ENCODE data around the gene MAD2L1BP.
"Not testable (repeated sequence)": the region's sequence is repeated elsewhere in the genome, so short reads cannot be mapped to it uniquely, and the experiment has no call there.

MAD2L1BP gene

DNA sequence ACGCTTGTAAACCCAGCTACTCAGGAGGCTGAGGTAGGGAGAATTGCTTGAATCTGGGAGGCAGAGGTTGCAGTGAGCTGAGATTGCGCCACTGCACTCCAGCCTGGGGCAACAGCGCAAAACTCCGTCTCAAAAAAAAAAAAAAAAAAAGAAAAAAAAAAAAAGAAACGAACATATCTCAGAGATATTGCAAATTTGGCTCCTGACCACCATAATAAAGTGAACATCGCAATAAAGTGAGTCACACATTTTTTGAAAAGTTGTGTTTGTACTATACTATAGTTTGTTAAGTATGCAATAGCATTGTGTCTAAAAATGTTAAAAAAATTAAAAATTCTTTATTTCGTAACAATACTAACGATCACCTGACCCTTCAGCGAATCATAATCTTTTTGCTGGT lies 22.5 kb downstream of the MAD2L1BP start:
- ATAC-seq, result no peak
- TF ChIP-seq ZC3H10 (CRISPR knock-in tag; IDR thresholded peaks at IDR 0.05) (no peak), CSDC2 (CRISPR knock-in tag; IDR thresholded peaks at IDR 0.05) (no peak), RARB (CRISPR knock-in tag; IDR thresholded peaks at IDR 0.05) (no peak), GLIS3 (CRISPR knock-in tag; IDR thresholded peaks at IDR 0.05) (no peak), ZNF8 (CRISPR knock-in tag; IDR thresholded peaks at IDR 0.05) (no peak), OSR1 (CRISPR knock-in tag; IDR thresholded peaks at IDR 0.05) (no peak), ESRRG (CRISPR knock-in tag; IDR thresholded peaks at IDR 0.05) (no peak), ZFP30 (CRISPR knock-in tag; IDR thresholded peaks at IDR 0.05) (no peak), SNAI2 (CRISPR knock-in tag; IDR thresholded peaks at IDR 0.05) (no peak), ZNF565 (CRISPR knock-in tag; conservative IDR thresholded peaks at IDR 0.05; ENCODE audit: low read depth) (no peak), ZFP3 (CRISPR knock-in tag; IDR thresholded peaks at IDR 0.05) (no peak), TCF4 (CRISPR knock-in tag; IDR thresholded peaks at IDR 0.05; ENCODE audit: borderline replicate concordance) (no peak), TOX (CRISPR knock-in tag; IDR thresholded peaks at IDR 0.05; ENCODE audit: borderline replicate concordance) (no peak), PPARA (CRISPR knock-in tag; IDR thresholded peaks at IDR 0.05; ENCODE audit: borderline replicate concordance) (no peak), ZNF70 (CRISPR knock-in tag; IDR thresholded peaks at IDR 0.05) (no peak)
- TF ChIP-seq, protein P1, sequence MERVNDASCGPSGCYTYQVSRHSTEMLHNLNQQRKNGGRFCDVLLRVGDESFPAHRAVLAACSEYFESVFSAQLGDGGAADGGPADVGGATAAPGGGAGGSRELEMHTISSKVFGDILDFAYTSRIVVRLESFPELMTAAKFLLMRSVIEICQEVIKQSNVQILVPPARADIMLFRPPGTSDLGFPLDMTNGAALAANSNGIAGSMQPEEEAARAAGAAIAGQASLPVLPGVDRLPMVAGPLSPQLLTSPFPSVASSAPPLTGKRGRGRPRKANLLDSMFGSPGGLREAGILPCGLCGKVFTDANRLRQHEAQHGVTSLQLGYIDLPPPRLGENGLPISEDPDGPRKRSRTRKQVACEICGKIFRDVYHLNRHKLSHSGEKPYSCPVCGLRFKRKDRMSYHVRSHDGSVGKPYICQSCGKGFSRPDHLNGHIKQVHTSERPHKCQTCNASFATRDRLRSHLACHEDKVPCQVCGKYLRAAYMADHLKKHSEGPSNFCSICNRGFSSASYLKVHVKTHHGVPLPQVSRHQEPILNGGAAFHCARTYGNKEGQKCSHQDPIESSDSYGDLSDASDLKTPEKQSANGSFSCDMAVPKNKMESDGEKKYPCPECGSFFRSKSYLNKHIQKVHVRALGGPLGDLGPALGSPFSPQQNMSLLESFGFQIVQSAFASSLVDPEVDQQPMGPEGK (CRISPR knock-in tag; IDR thresholded peaks at IDR 0.05; ENCODE audit: borderline replicate concordance), result no peak
- TF ChIP-seq, protein P2, sequence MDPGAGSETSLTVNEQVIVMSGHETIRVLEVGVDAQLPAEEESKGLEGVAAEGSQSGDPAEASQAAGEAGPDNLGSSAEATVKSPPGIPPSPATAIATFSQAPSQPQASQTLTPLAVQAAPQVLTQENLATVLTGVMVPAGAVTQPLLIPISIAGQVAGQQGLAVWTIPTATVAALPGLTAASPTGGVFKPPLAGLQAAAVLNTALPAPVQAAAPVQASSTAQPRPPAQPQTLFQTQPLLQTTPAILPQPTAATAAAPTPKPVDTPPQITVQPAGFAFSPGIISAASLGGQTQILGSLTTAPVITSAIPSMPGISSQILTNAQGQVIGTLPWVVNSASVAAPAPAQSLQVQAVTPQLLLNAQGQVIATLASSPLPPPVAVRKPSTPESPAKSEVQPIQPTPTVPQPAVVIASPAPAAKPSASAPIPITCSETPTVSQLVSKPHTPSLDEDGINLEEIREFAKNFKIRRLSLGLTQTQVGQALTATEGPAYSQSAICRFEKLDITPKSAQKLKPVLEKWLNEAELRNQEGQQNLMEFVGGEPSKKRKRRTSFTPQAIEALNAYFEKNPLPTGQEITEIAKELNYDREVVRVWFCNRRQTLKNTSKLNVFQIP (CRISPR knock-in tag; IDR thresholded peaks at IDR 0.05; ENCODE audit: borderline replicate concordance, low read depth), result no peak
- TF ChIP-seq, protein P3, sequence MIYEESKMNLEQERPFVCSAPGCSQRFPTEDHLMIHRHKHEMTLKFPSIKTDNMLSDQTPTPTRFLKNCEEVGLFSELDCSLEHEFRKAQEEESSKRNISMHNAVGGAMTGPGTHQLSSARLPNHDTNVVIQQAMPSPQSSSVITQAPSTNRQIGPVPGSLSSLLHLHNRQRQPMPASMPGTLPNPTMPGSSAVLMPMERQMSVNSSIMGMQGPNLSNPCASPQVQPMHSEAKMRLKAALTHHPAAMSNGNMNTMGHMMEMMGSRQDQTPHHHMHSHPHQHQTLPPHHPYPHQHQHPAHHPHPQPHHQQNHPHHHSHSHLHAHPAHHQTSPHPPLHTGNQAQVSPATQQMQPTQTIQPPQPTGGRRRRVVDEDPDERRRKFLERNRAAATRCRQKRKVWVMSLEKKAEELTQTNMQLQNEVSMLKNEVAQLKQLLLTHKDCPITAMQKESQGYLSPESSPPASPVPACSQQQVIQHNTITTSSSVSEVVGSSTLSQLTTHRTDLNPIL (CRISPR knock-in tag; IDR thresholded peaks at IDR 0.05; ENCODE audit: low read depth), result no peak

DNA sequence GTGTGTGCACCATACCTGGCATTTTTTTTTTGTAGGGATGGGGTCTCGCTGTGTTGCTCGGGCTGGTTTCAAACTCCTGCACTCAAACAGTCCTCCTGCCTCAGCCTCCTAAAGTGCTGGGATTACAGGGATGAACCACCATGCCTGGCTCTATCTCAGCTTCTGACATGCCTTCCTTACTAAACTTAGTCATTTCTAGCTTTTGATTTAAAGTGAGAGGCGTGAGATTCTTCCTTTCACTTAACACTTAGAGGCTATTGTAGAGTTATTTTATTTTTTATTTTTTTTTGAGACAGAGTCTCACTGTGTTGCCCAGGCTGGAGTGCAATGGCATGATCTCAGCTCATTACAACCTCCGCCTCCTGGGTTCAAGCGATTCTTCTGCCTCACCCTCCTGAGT lies 27.3 kb downstream of the MAD2L1BP start:
- not testable (repeated sequence) for ATAC-seq

DNA sequence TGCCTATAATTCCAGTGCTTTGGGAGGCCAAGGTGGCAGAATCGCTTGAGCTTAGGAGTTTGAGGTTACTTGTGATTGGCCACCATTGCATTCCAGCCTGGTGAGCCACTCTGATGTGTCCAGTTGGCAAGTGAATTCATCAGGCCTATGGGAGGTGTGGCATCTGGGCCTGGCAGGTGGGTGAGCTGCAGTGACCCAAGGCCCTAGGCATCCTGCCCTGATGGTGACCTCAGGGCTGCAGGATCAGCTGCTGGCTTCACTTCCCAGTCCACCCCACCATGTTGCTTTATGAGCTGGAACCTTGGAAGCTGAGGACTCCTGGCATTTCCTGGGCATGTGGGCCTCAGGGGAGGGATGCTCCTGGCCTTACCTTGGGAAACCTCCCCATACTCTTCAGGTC lies 29.7 kb downstream of the MAD2L1BP start:
- no peak for TF ChIP-seq TOX (CRISPR knock-in tag; IDR thresholded peaks at IDR 0.05; ENCODE audit: borderline replicate concordance)
- TF ChIP-seq, protein P3 (CRISPR knock-in tag; IDR thresholded peaks at IDR 0.05; ENCODE audit: low read depth), result no peak
- no peak for ATAC-seq

DNA sequence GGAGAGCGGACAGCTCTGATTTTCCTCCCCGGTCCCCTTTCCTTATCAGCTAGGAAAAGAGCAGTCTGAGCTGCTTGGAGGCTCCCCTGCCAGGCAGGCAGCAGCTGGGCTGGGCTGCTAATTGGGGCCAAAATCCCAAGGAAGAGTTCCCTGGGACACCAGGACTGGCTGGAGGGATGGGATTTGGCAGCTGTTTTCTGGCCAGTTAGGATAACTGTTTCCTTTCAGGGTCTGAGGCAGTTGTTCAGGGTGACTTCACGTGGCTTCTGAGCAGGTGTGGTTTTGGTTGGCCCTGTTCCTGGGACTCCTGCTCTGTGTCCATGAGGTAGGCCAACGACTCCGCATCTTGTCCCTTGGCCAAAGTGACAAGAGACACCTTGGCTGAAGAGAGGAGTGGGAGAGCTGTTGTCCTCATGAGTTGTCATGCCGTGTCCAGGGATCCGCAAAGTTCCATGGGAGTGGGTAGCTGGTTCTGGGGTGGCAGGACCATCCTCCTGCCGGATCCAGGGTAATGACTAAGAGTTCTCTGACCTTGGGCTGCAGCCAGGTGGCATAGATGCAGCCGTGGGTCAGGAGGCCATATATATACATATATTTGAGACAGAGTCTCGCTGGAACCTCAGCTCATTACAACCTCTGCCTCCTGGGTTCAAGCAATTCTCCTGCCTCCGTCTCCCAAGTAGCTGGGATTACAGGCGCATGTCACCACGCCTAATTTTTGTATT lies 30.7 kb downstream of the MAD2L1BP start:
- TF ChIP-seq, protein P4, sequence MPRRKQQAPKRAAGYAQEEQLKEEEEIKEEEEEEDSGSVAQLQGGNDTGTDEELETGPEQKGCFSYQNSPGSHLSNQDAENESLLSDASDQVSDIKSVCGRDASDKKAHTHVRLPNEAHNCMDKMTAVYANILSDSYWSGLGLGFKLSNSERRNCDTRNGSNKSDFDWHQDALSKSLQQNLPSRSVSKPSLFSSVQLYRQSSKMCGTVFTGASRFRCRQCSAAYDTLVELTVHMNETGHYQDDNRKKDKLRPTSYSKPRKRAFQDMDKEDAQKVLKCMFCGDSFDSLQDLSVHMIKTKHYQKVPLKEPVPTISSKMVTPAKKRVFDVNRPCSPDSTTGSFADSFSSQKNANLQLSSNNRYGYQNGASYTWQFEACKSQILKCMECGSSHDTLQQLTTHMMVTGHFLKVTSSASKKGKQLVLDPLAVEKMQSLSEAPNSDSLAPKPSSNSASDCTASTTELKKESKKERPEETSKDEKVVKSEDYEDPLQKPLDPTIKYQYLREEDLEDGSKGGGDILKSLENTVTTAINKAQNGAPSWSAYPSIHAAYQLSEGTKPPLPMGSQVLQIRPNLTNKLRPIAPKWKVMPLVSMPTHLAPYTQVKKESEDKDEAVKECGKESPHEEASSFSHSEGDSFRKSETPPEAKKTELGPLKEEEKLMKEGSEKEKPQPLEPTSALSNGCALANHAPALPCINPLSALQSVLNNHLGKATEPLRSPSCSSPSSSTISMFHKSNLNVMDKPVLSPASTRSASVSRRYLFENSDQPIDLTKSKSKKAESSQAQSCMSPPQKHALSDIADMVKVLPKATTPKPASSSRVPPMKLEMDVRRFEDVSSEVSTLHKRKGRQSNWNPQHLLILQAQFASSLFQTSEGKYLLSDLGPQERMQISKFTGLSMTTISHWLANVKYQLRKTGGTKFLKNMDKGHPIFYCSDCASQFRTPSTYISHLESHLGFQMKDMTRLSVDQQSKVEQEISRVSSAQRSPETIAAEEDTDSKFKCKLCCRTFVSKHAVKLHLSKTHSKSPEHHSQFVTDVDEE (CRISPR knock-in tag; IDR thresholded peaks at IDR 0.05), result no peak
- TF ChIP-seq ZNF8 (CRISPR knock-in tag; IDR thresholded peaks at IDR 0.05), result no peak
- TF ChIP-seq ESRRG (CRISPR knock-in tag; IDR thresholded peaks at IDR 0.05), result no peak
- no peak for TF ChIP-seq ZFP3 (CRISPR knock-in tag; IDR thresholded peaks at IDR 0.05)
- no peak for TF ChIP-seq TOX (CRISPR knock-in tag; IDR thresholded peaks at IDR 0.05; ENCODE audit: borderline replicate concordance)
- no peak for TF ChIP-seq RARB (CRISPR knock-in tag; IDR thresholded peaks at IDR 0.05)
- TF ChIP-seq GLIS3 (CRISPR knock-in tag; IDR thresholded peaks at IDR 0.05), result no peak
- ATAC-seq, result no peak

All from SK-N-SH treated with all-trans-retinoic acid at 6 μM for 48 hours (cell line).